Activated T-cell treated with anti-CD3 and anti-CD28 coated beads, Interleukin-2, amount 50 U/mL, for 4 hours (primary cell): ENCODE results near the gene FGD3. TPM values are rescaled to one million over a fixed set of nuclear protein-coding genes. Genes with fewer than 3 reads are reported as not detected.
A peak's percentile ranks its signal among the peaks of the same experiment; 100 is the strongest.

ENCODE experiments used
- ATAC-seq, 2 donors: fragments of 200-7000 bp; cut with Tn5 transposase; one replicate each; pipeline ENCODE4 v1.10.0; 2021
- DNase-seq: peaks from one replicate; pipeline ENCODE4 v3.0.0-alpha.2; 2020
- H3K27me3 Mint-ChIP-seq: one replicate; pipeline ENCODE4 v1.8.0; 2021; ENCODE audit warnings: low read depth, mixed read lengths
- H3K36me3 Mint-ChIP-seq: one replicate; pipeline ENCODE4 v1.8.0; 2022; ENCODE audit warnings: mixed read lengths; ENCODE audit not compliant: insufficient read depth
- H3K4me1 Mint-ChIP-seq: one replicate; pipeline ENCODE4 v1.8.0; 2021; ENCODE audit warnings: low read depth, mixed read lengths
- H3K4me3 Mint-ChIP-seq: one replicate; pipeline ENCODE4 v1.8.0; 2021; ENCODE audit warnings: mild to moderate bottlenecking, moderate library complexity, mixed read lengths
- H3K9me3 Mint-ChIP-seq: one replicate; pipeline ENCODE4 v1.8.0; 2021; ENCODE audit warnings: mixed read lengths
- total RNA-seq, 3 donors: library from RNA; stranded (reverse); gene quantifications; one replicate each; pipeline ENCODE4 v1.2.1, GENCODE V29; 2021

The FGD3 gene
- total RNA-seq, 3 donors from 2014 or later, result 32.5 to 36.3 (median 32.6) TPM

DNA sequence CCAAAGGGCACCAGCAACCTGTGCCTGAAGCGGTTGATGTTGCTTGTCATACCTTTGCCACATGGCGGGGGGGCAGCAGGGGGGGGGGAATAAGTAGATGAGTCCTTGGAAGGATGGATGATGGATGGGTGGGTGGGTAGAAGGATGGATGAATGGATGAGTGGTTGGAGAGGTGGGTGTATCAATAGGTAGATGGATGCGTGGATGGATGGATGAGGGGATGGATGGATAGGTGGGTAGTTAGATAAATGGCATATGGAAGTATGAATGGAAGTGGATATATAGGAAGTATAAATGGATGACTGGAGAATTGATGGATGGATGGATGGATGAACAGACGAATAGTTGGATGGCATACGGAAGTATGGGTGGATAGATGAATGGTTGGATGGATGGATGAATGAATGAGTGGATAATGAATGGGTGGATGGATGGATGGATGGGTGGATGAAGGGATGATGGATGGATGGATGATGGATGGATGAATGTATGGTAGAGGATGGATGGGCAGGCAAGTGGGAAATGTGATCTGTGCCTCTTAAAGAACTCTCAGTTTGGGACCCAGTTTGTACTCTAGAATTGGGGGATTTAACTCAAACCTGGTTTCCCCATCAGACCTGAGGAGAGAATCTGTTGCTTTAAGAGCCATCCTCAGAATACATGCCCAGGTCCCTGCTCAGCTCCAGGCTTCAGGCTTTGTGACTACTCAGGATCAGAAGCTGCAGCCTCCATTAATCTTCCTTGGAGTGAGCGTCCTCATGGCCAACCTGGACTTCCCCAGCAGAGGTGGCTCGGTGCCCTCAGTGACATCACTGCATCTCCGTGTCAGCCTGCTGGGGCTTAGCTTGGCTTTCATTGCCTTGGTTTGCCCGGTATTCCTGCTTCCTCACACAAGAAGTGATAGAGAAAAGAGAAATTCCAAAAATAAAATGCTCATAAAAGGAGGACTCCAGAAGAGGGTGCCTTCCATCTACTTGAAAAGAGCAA lies 83.6 kb downstream of the FGD3 start:
- Mint-ChIP-seq H3K4me1 (peaks cover 71% of the 10 kb centered on the region), H3K4me3 (no peak overlapping the region), H3K27me3 (no peaks in the 10 kb centered on the region), H3K9me3 (no peaks in the 10 kb centered on the region), H3K36me3 (peaks cover 21% of the 10 kb centered on the region)
- DNase-seq, result no peak
- no peak for ATAC-seq

- Mint-ChIP-seq H3K4me1 (peaks cover 67% of the 10 kb centered on the region), H3K9me3 (no peaks in the 10 kb centered on the region), H3K27me3 (no peaks in the 10 kb centered on the region), H3K36me3 (peaks cover 25% of the 10 kb centered on the region), H3K4me3 (no peak overlapping the region)
- ATAC-seq (no peak), DNase-seq (no peak)
Observed at GRCh38 chr9:93031629-93032430, 84.5 kb downstream of the FGD3 start.

- Mint-ChIP-seq H3K9me3 (no peaks in the 10 kb centered on the region), H3K27me3 (no peaks in the 10 kb centered on the region), H3K4me3 (no peak overlapping the region), H3K4me1 (peaks cover 64% of the 10 kb centered on the region), H3K36me3 (peaks cover 25% of the 10 kb centered on the region)
- DNase-seq (no peak), ATAC-seq (no peak)
Observed at GRCh38 chr9:93032545-93032944, 85.2 kb downstream of the FGD3 start.

- ATAC-seq, result no peak
- no peaks in the 10 kb centered on the region for H3K27me3 Mint-ChIP-seq
- no peak for DNase-seq
- no peaks in the 10 kb centered on the region for H3K9me3 Mint-ChIP-seq
- H3K4me1 Mint-ChIP-seq, result peaks cover 59% of the 10 kb centered on the region
- H3K36me3 Mint-ChIP-seq, result peaks cover 25% of the 10 kb centered on the region
- H3K4me3 Mint-ChIP-seq, result no peak overlapping the region
Observed at GRCh38 chr9:93033531-93033930, 86.2 kb downstream of the FGD3 start.

- Mint-ChIP-seq H3K4me1 (peaks cover 53% of the 10 kb centered on the region), H3K4me3 (no peak overlapping the region), H3K27me3 (no peaks in the 10 kb centered on the region), H3K36me3 (peaks cover 25% of the 10 kb centered on the region), H3K9me3 (no peaks in the 10 kb centered on the region)
- DNase-seq, result no peak
- ATAC-seq, result no peak
Observed at GRCh38 chr9:93035106-93035660, 87.9 kb downstream of the FGD3 start.

DNA sequence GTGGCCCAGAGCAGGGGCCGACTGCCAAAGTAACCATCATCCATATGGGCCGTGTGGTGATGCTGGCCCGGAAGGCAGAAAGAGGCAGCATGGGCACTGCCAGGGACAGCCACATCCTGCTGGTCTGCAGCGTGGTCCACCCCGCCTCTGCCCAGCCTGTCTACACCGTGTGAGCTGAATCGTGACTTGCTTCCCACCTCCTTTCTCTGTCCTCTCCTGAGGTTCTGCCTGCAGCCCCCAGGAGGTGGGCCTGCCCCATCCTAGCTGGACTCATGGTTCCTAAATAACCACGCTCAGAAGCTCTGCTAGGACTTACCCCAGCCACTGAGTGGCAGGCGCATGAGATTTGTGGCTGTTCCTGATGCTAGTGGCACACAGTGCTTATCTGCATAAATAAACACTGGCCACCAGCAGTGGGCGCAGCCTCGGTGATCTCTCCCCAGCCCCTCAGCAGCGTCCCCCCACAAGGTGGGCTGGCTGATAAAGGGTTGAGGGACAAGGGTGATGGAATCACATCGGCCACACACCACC lies 88.6 kb downstream of the FGD3 start:
- Mint-ChIP-seq H3K4me1 (peaks cover 48% of the 10 kb centered on the region), H3K36me3 (peaks cover 22% of the 10 kb centered on the region), H3K4me3 (no peak overlapping the region), H3K27me3 (no peaks in the 10 kb centered on the region), H3K9me3 (no peaks in the 10 kb centered on the region)
- no peak for DNase-seq
- ATAC-seq, result no peak

- H3K4me1 Mint-ChIP-seq, result peaks cover 48% of the 10 kb centered on the region
- DNase-seq (no peak), ATAC-seq (peak in 1 of 2 donors; percentile 15)
- peaks cover 16% of the 10 kb centered on the region for H3K36me3 Mint-ChIP-seq
- no peaks in the 10 kb centered on the region for H3K27me3 Mint-ChIP-seq
- H3K4me3 Mint-ChIP-seq, result no peak overlapping the region
- H3K9me3 Mint-ChIP-seq, result no peaks in the 10 kb centered on the region
Observed at GRCh38 chr9:93036887-93037475, 89.7 kb downstream of the FGD3 start.

GRCh38 chr9:93037476-93037971 lies 90.2 kb downstream of the FGD3 start:
- H3K4me1 Mint-ChIP-seq, result peaks cover 45% of the 10 kb centered on the region
- no peak for DNase-seq
- peaks cover 10% of the 10 kb centered on the region for H3K36me3 Mint-ChIP-seq
- no peak for ATAC-seq
- no peaks in the 10 kb centered on the region for H3K9me3 Mint-ChIP-seq
- no peaks in the 10 kb centered on the region for H3K27me3 Mint-ChIP-seq
- no peak overlapping the region for H3K4me3 Mint-ChIP-seq

DNA sequence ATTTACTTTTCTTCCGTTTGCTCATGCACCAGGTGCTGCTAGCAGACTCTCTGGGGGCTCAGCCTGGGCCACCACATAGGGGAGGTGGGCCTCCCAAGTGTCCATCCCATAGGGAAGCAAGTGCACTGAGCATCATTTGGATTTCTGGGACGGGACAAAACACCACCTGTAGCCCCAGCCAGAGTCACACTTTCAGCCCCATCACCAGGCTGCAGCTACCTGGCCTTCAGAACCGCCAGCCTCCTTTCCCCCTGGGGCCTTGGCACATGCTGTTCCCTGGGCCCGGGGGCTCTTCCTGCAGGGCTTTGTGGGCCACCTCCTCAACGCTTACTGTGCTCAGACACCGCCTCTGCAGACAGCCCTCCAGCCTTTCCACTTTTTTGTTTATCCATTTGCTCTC lies 91.6 kb downstream of the FGD3 start:
- DNase-seq, result no peak
- Mint-ChIP-seq H3K4me1 (peaks cover 49% of the 10 kb centered on the region), H3K4me3 (no peak overlapping the region), H3K36me3 (peaks cover 5% of the 10 kb centered on the region), H3K27me3 (no peaks in the 10 kb centered on the region), H3K9me3 (no peaks in the 10 kb centered on the region)
- ATAC-seq, result no peak

DNA sequence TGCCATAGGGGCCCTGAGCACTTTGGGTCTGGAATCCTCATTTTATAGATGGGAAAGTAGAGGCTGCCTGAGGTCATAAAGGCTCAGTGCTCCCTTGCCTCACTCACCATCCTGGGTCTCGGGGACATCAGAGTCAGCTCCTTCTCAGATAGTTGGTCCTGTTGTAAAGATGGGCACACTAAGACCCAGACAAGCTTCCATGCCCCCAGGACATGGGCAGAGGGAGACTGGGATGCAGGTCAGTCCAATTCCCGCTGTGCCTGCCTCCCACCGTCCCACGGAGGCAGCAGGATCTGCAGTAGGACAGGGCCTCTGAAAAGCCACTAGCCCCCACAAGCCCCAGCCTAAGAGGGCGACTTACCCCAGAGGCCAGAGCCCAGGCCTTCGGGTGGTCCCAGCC lies 92.1 kb downstream of the FGD3 start:
- Mint-ChIP-seq H3K4me1 (peaks cover 50% of the 10 kb centered on the region), H3K4me3 (no peak overlapping the region), H3K36me3 (peaks cover 5% of the 10 kb centered on the region), H3K27me3 (no peaks in the 10 kb centered on the region), H3K9me3 (no peaks in the 10 kb centered on the region)
- no peak for DNase-seq
- no peak for ATAC-seq

- Mint-ChIP-seq H3K27me3 (no peaks in the 10 kb centered on the region), H3K4me3 (no peak overlapping the region), H3K9me3 (no peaks in the 10 kb centered on the region), H3K4me1 (peaks cover 52% of the 10 kb centered on the region), H3K36me3 (peaks cover 5% of the 10 kb centered on the region)
- no peak for DNase-seq
- ATAC-seq, result no peak
Observed at GRCh38 chr9:93039976-93040375, 92.7 kb downstream of the FGD3 start.

- Mint-ChIP-seq H3K27me3 (no peaks in the 10 kb centered on the region), H3K4me3 (no peak overlapping the region), H3K4me1 (peaks cover 53% of the 10 kb centered on the region), H3K9me3 (no peaks in the 10 kb centered on the region), H3K36me3 (peaks cover 5% of the 10 kb centered on the region)
- DNase-seq, result no peak
- ATAC-seq, result no peak
Observed at GRCh38 chr9:93040409-93040808, 93.1 kb downstream of the FGD3 start.

- peaks cover 3% of the 10 kb centered on the region for H3K36me3 Mint-ChIP-seq
- H3K4me1 Mint-ChIP-seq, result peaks cover 53% of the 10 kb centered on the region
- no peaks in the 10 kb centered on the region for H3K9me3 Mint-ChIP-seq
- peak; percentile 30 to 55 for ATAC-seq
- H3K4me3 Mint-ChIP-seq, result no peak overlapping the region
- DNase-seq, result no peak
- no peaks in the 10 kb centered on the region for H3K27me3 Mint-ChIP-seq
Observed at GRCh38 chr9:93041108-93041802, 93.9 kb downstream of the FGD3 start.
